Measurements from ENCODE around the gene UTRN.

UTRN gene

DNA sequence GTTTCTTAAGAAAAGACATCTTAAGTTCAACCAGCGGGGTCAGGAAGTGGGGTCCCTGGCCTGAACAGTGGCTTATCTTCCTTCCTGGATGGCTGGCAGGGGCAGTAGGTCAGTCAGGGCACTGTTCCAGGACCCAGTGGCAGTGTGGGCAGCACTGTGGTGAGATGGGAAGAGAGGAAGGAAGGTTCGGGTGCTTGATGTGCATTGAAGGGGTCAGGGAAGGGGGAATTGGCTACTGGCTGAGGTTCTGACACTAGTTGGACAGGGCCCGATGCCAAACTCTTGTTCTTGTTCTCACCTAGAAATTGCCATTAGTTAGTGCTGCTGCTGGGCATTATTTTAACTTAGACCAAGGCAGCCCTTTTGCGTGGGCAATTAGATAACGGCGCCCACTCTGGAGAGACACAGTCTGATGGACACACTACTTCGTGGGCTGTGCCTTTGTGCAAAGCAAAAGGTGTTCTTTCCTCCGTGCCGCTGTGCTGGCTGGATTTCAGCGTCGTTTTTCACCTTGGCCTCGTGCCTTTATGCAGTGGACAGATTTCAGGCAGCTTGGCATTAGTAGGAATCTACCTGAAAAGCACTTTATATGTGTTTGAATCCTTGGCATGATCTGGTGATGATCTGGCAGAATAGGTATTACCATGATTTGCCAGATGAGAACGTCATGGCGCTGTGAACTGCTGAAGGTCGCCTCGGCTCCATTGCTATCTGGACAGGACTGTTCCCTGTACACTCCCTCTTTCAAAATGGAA lies 30.3 kb downstream of the UTRN start:
- peak overlapping the region; percentile 76 for H3K27ac ChIP-seq
- TF ChIP-seq, protein P1, sequence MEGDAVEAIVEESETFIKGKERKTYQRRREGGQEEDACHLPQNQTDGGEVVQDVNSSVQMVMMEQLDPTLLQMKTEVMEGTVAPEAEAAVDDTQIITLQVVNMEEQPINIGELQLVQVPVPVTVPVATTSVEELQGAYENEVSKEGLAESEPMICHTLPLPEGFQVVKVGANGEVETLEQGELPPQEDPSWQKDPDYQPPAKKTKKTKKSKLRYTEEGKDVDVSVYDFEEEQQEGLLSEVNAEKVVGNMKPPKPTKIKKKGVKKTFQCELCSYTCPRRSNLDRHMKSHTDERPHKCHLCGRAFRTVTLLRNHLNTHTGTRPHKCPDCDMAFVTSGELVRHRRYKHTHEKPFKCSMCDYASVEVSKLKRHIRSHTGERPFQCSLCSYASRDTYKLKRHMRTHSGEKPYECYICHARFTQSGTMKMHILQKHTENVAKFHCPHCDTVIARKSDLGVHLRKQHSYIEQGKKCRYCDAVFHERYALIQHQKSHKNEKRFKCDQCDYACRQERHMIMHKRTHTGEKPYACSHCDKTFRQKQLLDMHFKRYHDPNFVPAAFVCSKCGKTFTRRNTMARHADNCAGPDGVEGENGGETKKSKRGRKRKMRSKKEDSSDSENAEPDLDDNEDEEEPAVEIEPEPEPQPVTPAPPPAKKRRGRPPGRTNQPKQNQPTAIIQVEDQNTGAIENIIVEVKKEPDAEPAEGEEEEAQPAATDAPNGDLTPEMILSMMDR (conservative IDR thresholded peaks at IDR 0.05) = no peak

DNA sequence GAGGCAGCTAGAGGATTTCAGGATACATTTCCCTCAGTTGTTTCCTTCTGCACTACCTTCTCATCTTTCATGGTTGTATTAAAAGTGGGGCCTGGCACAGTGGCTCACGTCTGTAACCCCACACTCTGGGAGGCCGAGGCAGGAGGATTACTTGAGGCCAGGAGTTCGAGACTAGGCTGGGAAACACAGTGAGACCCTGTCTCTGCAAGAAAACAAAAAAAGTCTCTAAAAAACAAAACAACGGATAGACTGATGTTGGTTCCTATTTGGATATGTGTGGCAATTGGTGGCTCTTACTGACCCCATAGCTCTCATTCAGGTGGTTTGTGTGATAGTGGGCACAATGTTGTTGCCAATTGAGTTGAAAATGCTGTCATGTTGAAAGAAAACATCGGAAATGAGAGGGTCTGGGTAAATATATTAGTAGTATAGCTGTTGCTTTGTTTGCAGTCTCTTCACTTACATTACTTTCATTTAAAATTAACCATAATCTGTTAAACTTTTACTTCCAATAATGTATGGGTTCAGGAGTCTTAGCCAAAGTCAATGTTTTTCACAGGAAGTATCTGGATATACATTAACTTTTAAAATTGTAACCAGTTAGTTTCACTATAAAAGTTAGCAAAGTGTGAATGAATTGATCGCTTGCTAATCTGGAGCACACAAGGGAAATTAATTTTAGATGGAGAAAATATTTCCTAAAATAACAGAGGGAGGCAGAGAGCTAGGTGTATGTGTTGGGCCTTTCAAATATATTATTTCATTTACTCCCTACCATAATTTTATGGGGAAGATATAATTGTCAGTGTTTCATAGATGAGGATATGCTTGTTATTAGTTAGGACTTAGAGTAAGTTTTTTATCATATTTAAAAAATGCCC lies 31.1 kb downstream of the UTRN start:
- TF ChIP-seq, protein P1 (conservative IDR thresholded peaks at IDR 0.05) = no peak
- peak overlapping the region; percentile 76 for H3K27ac ChIP-seq

DNA sequence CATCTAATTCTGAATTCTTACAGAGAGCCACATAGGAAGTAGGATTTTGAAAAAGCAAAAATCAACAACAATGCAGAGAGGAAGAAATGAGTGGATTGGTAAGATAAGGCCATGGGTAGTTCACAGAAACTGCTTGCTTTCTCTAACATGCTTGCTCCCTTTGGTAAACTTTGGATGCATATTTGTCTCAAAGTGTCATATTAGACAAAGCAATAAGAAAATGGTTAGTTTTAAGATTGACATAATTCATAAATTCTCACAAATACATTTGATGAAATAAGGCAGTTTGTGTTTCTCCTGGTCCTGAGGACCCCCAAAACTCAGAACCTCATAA lies 31.7 kb downstream of the UTRN start:
- H3K27ac ChIP-seq = peak overlapping the region; percentile 76
- TF ChIP-seq, protein P1 (conservative IDR thresholded peaks at IDR 0.05) = no peak

DNA sequence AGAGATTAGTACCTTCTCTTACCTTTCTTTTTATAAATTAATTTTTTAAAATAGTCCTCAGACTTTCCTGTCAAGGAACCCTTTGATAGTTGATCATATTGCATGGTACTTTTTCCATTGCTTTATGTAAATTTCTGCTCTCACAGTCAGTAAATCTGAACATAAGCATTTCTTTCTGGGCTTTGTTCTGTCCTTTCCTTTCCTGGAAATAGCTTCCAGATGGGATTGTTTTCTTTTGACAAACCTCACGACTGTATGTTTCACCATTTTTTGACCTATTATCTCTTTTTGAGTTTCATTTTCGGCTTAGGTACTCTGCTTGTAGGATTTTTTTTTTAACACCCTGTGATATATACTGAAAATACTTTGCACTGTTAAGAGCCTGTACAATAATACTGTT lies 32.6 kb downstream of the UTRN start:
- TF ChIP-seq, protein P1 (conservative IDR thresholded peaks at IDR 0.05) = no peak
- peak overlapping the region; percentile 76; the same call in 1 of the 2 replicates for H3K27ac ChIP-seq

DNA sequence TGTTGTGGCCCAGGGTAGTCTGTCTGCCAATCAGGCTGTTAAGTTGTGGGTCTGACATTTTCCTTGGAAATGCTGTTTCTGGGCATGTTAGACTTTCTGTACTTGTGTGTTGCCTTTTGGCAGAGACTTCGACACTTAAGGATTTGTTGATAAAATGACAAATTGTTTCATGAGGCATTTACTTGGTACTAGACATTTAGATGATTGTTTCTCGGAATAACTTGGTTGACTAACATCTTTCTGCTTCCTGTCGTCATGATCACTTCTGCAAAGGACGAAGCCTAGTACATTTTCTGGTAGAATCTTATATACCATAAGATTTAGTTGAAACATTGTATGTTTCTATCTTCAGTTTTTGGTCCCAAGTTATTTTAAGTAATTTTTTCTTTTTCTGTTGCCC lies 34.1 kb downstream of the UTRN start:
- TF ChIP-seq, protein P1 (conservative IDR thresholded peaks at IDR 0.05) = no peak
- H3K27ac ChIP-seq = peak overlapping the region; percentile 79; the same call in 1 of the 2 replicates

DNA sequence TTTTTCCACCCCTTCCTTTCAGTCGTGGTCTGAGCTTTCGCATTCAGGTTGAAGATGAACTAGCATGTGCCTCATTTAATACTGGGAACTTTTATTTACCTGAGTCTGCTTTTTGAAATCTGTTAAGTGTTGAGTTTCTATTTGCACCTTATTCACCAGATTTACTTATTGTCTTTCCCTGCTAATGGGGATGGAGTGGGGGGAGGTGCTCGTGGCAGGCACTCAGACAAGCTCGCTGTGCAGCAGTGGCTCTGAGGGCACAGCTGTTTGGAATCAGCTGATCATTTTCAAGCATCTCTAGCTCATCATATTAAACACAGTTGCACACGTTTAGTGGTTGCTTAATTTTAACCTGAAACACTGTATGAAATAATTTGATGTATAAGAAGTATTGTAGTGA lies 35.6 kb downstream of the UTRN start:
- H3K27ac ChIP-seq = peak overlapping the region; percentile 79
- TF ChIP-seq, protein P1 (conservative IDR thresholded peaks at IDR 0.05) = no peak

DNA sequence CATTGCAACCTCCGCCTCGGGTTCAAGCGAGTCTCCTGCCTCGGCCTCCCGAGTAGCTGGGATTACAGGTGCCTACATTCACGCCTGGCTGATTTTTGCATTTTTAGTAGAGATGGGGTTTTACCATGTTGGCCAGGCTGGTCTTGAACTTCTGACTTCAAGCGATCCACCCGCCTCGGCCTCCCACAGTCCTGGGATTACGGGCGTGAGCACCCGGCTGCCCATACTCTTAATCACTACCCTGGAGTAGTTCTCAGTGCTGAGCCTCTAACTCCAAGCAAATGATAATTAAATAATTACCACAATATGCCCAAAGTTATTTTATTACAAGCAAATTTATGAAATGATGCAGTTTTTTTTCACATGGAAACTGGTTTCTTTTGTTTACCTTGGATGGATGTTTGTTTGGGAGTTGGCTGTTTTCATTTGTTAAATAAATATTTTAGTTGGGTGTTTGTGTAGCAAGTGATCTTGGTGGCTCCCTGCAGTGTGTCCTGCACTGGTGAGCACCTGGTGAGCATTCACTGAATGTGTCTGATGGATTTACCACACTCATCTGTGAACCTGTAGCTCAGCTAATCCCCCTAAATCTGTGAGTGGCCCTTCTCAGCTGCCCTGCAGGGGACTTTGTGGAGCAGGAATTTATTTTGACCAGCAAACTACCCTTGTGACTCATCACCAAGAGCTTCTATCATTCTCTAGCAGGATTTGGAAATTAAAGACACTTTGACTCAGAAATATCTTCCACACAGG lies 36.9 kb downstream of the UTRN start:
- H3K27ac ChIP-seq = peak overlapping the region; percentile 79
- TF ChIP-seq, protein P1 (conservative IDR thresholded peaks at IDR 0.05) = no peak
